Astrocyte of the spinal cord (primary cell): ENCODE measurements around the gene ATP6V0B.
A peak's percentile ranks its signal among the peaks of the same experiment; 100 is the strongest.

Source experiments
- DNase-seq: peaks from one replicate; pipeline ENCODE4 v3.0.0; 2011; ENCODE audit warnings: low read depth, low spot score
- H3K4me3 ChIP-seq: 2 replicates; pipeline ENCODE4 v1.5.1; 2011; ENCODE audit warnings: low read depth, mild to moderate bottlenecking, low read length, moderate library complexity
- CTCF ChIP-seq: IDR thresholded peaks from 2 replicates; pipeline ENCODE4 v1.5.1; 2012; ENCODE audit warnings: low read depth, mild to moderate bottlenecking, low read length, inconsistent platforms
- in situ Hi-C: cut with HindIII; loops from 2 replicates; pipeline ENCODE4 v1.10.0; 2017; ENCODE audit warnings: low sequenced_read_pairs

The ATP6V0B gene

GRCh38 chr1:44016890-44017400 lies 42.2 kb downstream of the ATP6V0B start:
- in situ Hi-C loops: no loop called here
- H3K4me3 ChIP-seq: no peak overlapping the region
- no peak for TF ChIP-seq CTCF

GRCh38 chr1:44019466-44019948 lies 44.7 kb downstream of the ATP6V0B start:
- no peak for TF ChIP-seq CTCF
- in situ Hi-C loops: no loop called here
- DNase-seq: no peak
- no peak overlapping the region for H3K4me3 ChIP-seq

More at GRCh38 chr1:44016890-44017400, 42.2 kb downstream of the ATP6V0B start:
- no peak for DNase-seq

- DNase-seq: no peak
- in situ Hi-C loops: no loop called here
- H3K4me3 ChIP-seq: no peak overlapping the region
- no peak for TF ChIP-seq CTCF
Measured at GRCh38 chr1:44020464-44020863, 45.7 kb downstream of the ATP6V0B start.

GRCh38 chr1:44021156-44021555 lies 46.4 kb downstream of the ATP6V0B start:
- TF ChIP-seq CTCF: no peak
- in situ Hi-C loops: no loop called here
- no peak for DNase-seq
- no peak overlapping the region for H3K4me3 ChIP-seq

GRCh38 chr1:44021581-44022321 lies 47.0 kb downstream of the ATP6V0B start:
- in situ Hi-C loops: no loop called here
- no peak for DNase-seq
- no peak overlapping the region for H3K4me3 ChIP-seq
- TF ChIP-seq CTCF: peak; percentile 7

GRCh38 chr1:44024031-44024902 lies 49.5 kb downstream of the ATP6V0B start:
- no peak for DNase-seq
- in situ Hi-C loops: no loop called here
- no peak for TF ChIP-seq CTCF
- no peak overlapping the region for H3K4me3 ChIP-seq
